ENCODE results near the gene CCDC6. TPM values are rescaled to one million over a fixed set of nuclear protein-coding genes. Genes with fewer than 3 reads are reported as not detected.
"Not testable (repeated sequence)": the region's sequence is repeated elsewhere in the genome, so short reads cannot be mapped to it uniquely, and the experiment has no call there.

Gene CCDC6
- polyA plus RNA-seq, 1 donor, result 19.2 TPM

GRCh38 chr10:59754951-59755350 is 151.4 kb downstream of the CCDC6 start:
- no peak for DNase-seq

- DNase-seq, result peak; percentile 8
Observed at GRCh38 chr10:59753267-59753666, 153.1 kb downstream of the CCDC6 start, which contains the start of gene MRLN. TSS of gene MRLN (minus strand) at chr10:59753455.

- DNase-seq, result no peak
Observed at GRCh38 chr10:59752278-59752940, 153.9 kb downstream of the CCDC6 start.

GRCh38 chr10:59750155-59750945 is 156.0 kb downstream of the CCDC6 start:
- no peak for DNase-seq

- no peak for DNase-seq
Observed at GRCh38 chr10:59748834-59749233, 157.5 kb downstream of the CCDC6 start.

- DNase-seq, result no peak
Observed at GRCh38 chr10:59745163-59745650, 161.1 kb downstream of the CCDC6 start.

GRCh38 chr10:59744762-59745161 is 161.6 kb downstream of the CCDC6 start:
- DNase-seq, result not testable (repeated sequence)

GRCh38 chr10:59744156-59744555 is 162.2 kb downstream of the CCDC6 start:
- DNase-seq, result not testable (repeated sequence)

GRCh38 chr10:59741583-59741982 is 164.8 kb downstream of the CCDC6 start:
- DNase-seq, result no peak

GRCh38 chr10:59741048-59741447 is 165.3 kb downstream of the CCDC6 start:
- no peak for DNase-seq

Other genes with a start within 250 kb of the CCDC6 start
- gene SLC16A9, start 196.7 kb downstream of the CCDC6 start, polyA plus RNA-seq (ENCODE audit: insufficient read length), result 2.2 TPM
- gene MRLN, start 153.1 kb downstream of the CCDC6 start, polyA plus RNA-seq (ENCODE audit: insufficient read length), result 172 TPM